HG03354 (cell line): ENCODE measurements around the gene IL32.

Experiments
- ATAC-seq: cut with Tn5 transposase; IDR thresholded peaks from one replicate; pipeline ENCODE4 v1.9.1; 2021; ENCODE audit warnings: mild to moderate bottlenecking; ENCODE audit not compliant: unreplicated experiment, poor library complexity, severe bottlenecking

The IL32 gene

DNA sequence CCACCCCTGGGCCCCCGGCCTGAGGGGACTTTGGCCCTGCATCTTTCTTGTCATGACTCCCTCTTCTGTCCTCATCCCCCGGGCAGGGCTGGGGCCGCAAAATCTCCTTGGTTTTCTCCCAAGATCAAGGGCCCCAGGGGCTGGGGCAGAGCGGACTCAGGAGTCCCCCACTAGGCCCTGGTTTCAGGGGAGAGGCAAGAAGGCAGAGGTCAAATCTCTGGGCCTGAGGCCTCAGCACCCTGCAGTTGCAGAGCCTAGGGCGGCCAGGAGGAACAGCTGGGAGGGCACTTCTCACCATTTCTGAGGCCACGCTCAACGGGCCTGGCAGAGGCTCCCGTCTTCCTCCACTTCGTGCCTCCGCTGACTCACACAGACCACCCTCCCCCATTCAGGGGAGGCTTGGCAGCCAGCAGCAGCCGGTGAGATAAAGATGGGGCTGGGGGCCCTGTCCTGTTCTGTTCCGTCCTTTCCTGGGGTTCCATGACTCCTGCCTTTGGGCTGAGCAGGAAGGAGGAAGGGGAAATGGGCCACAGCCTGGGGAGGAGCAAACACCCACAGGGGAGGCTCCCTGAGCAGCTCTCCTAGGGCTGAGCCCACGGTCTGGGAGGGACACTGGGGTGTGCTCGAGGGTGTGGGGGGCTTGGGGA lies 21.3 kb downstream of the IL32 start:
- no peak for ATAC-seq

- ATAC-seq: no peak
These were observed 22.1 kb downstream of the IL32 start for GRCh38 chr16:3087243-3088235.

DNA sequence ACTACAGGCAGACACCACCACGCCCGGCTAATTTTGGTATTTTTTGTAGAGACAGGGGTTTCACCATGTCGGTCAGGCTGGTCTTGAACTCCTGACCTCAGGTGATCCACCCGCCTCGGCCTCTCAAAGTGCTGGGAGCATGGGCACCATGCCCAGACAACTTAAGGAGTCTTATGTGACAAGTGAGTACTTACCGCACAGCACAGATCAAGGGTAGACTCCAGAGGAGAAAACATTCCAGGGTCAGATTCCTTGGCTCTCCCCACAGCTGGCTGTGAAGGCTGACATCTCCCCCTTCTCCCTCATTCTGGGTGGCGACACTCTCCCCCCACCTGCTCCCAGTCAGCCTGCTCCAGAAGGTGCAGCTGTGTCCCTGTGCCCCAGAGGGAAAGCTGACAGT lies 23.0 kb downstream of the IL32 start:
- ATAC-seq: no peak

DNA sequence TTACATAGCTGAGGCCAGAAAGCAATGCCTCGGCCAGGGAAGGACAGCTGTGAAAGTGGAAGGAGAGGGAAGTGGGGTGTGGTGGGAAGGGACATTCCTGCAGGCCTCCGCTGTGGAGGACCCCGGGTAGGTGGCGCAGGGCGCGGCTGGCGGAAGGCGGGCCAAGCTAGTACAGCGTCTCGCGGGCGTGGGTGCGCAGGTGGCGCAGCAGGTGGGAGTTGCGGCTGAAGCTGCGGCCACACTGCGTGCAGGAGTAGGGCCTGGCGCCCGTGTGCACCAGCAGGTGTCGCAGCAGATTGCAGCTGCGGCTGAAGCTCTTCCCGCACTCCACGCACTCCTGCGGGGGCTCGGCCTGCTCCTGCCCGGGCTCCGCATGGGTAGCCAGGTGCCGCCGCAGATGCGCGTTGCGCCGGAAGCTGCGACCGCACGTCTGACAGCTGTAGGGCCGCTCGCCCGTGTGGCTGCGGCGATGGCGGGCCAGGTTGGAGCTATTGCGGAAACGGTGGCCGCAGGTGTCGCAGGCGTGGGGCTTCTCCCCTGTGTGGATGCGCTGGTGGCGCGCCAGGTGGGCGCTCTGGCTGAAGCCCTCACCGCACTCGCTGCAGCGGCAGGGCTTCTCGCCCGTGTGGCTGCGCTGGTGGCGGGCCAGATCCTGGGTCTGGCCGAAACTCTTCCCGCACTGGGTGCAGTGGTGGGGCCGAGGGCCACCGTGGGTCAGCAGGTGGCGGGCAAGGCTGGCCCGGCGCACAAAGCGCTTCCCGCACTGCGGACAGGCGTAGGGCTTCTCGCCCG lies 23.7 kb downstream of the IL32 start:
- no peak for ATAC-seq

- no peak for ATAC-seq
These were observed 24.5 kb downstream of the IL32 start for GRCh38 chr16:3089717-3090592.

DNA sequence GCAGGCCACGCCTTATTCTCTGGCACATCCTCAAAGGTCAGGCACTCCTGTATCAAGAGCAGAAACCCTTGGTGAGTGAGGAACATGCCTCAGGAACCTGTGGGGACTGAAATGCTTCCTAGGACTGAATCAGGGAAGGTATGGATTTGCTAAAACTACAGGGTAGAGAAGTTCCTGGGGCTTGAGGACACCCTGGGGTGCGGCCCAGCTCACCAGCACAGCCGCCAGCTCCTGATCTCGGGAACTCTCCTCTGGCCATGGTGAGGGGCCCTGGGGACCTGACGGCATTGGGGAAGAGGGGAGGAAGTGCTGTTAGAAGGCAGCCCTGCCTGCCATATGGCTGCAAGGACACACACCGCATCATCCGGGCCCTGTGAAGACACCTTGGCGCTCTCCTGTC lies 26.1 kb downstream of the IL32 start:
- no peak for ATAC-seq

- ATAC-seq: no peak
These were observed 27.1 kb downstream of the IL32 start for GRCh38 chr16:3092501-3092941.

GRCh38 chr16:3094289-3095027 lies 29.0 kb downstream of the IL32 start:
- no peak for ATAC-seq

GRCh38 chr16:3095869-3096268 lies 30.4 kb downstream of the IL32 start:
- no peak for ATAC-seq

DNA sequence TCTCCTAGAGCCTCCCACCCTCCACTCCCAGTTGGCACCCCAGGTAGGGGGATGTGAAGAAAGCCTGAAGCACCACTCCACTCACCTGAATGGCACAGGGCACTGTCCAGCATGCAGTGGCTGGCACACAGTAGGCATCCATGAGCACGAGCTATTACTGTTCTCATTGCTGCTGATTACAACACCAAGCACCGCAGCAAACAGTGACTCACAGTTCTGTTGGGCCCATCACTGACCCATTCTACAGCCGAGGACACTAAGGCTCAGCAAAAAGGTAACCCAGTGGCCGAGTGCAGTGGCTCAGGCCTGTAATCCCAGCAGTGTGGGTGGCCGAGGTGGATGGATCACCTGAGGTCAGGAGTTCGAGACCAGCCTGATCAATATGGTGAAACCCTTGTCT lies 30.9 kb downstream of the IL32 start:
- no peak for ATAC-seq

- ATAC-seq: no peak
These were observed 31.8 kb downstream of the IL32 start for GRCh38 chr16:3097266-3097665.

GRCh38 chr16:3098459-3099394 lies 33.3 kb downstream of the IL32 start, which contains the start of gene ZSCAN10:
Gene ZSCAN10, minus strand, starts transcription at chr16:3099294. Its CDS starts 6,357 bp downstream, at chr16:3092937.
- no peak for ATAC-seq

GRCh38 chr16:3099395-3099731 lies 33.9 kb downstream of the IL32 start:
- no peak for ATAC-seq

DNA sequence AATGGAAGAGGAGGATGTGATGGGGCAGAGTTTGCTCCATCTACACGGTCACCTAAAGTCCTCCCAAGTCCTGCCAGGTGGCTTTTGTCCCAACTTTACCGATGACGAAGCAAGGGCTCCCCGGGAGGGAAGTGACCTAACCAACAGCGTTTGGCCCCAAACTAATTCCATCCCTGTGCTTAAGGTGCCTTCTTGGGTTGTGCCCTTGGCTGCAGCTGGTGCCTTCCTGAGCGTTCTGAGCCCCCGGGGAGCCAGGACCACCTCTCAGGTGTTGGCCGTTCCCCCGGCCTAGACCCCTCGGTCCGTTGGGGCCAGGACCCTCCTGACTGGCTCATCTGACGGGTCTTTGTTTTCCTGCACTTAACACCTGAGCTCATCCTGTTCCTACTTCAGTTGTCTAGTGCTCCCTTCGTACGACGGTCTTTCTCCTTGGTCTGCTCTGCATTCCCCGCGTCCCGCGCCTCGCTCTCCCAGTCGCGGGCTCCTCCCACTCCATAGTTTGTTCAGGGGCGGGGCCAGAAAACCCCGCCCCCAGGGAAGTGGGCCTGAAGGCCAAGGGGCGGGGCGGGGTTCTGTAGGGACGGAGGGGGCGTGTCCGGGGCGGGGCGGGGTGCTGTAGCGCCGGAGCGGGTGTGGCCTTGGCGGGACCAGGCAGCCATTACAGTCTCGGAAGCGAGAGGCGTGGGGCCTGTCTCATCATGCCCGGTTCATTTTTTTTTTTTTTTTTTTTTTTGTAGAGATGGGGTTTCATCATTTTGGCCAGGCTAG lies 34.5 kb downstream of the IL32 start:
- peak; percentile 70 for ATAC-seq

- no peak for ATAC-seq
These were observed 35.8 kb downstream of the IL32 start for GRCh38 chr16:3101018-3101840.

- no peak for ATAC-seq
These were observed 36.5 kb downstream of the IL32 start for GRCh38 chr16:3101841-3102470.
